ENCODE measurements around the gene SP140L. TPM values are rescaled to one million over a fixed set of nuclear protein-coding genes. Genes with fewer than 3 reads are reported as not detected.
"Not testable (repeated sequence)": the region's sequence is repeated elsewhere in the genome, so short reads cannot be mapped to it uniquely, and the experiment has no call there.

SP140L gene
- polyA plus RNA-seq, 3 donors from 2014 or later: 13.5 to 26.4 (median 14.4) TPM

DNA sequence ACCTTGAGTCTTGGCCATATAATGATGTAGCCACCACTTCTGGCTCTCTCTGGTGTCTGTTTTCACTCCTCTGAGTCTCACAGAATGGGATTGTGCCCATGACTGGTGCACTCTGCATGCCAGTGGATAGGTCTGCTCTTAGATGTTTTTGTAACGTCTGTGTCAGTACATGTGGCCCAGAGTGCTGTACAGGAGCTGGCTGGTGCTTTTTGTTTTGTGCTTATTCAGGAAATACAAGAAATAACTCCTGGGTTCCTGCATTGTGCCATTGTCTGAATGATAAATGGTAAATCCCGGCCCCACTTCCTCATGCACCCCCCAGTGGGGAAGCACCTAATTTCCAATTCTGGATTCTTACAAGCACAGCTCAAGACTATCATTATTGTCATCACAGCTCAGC lies 82.3 kb downstream of the SP140L start:
- peak overlapping the region in 1 of 6 donors; percentile 39 for H3K27ac Mint-ChIP-seq
- peaks cover 5 to 26% (median 11%) of the 10 kb centered on the region in 3 donors for H3K36me3 Mint-ChIP-seq
- DNase-seq; H3K9me3 Mint-ChIP-seq; H3K27me3 Mint-ChIP-seq (ENCODE audit: low read depth in 3 of 3): not testable (repeated sequence)
- H3K4me1 Mint-ChIP-seq: peaks cover 29 to 30% of the 10 kb centered on the region in 2 donors
- peak overlapping the region in 1 of 5 donors; percentile 24 for H3K4me3 Mint-ChIP-seq

DNA sequence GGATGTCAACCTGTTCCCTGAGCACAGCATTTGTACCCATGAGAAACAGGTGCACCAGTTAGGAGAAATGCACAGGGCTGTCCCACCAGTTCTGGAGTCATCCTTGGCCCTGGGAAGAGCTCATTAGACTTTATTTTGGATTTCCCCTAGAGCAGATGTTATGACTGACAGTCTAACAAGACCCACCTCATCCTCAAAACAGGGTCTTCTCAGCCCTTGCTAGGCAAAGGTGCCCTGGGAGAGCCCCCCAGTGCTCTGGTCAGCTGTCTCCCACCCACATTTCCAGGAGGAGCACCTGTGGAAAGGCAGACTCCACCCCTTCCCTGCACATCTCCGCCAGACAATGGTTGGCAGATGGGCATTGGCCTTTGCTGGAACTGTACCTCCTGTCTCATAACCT lies 83.3 kb downstream of the SP140L start:
- Mint-ChIP-seq H3K4me1 (peaks cover 36 to 40% of the 10 kb centered on the region in 2 donors), H3K36me3 (peaks cover 0 to 18% (median 10%) of the 10 kb centered on the region in 3 donors), H3K27me3 (ENCODE audit: low read depth in 3 of 3) (peaks cover 0 to 7% (median 0%) of the 10 kb centered on the region in 3 donors)

GRCh38 chr2:230410861-230411569 lies 84.0 kb downstream of the SP140L start:
- Mint-ChIP-seq H3K36me3 (peaks cover 0 to 13% (median 10%) of the 10 kb centered on the region in 3 donors), H3K9me3 (no peaks in the 10 kb centered on the region), H3K27ac (peak overlapping the region; percentile 95 to 99 (median 98)), H3K27me3 (ENCODE audit: low read depth in 3 of 3) (peaks cover 0 to 7% (median 0%) of the 10 kb centered on the region in 3 donors), H3K4me3 (peak overlapping the region; percentile 97 to 100 (median 99)), H3K4me1 (peaks cover 44 to 47% of the 10 kb centered on the region in 2 donors)
- peak in 2 of 3 donors; percentile 22 to 25 for DNase-seq

More for the DNA sequence above, 83.3 kb downstream of the SP140L start:
- peak overlapping the region in 4 of 5 donors; percentile 26 to 100 (median 100) for H3K4me3 Mint-ChIP-seq
- peak overlapping the region in 4 of 6 donors; percentile 16 to 98 (median 45) for H3K27ac Mint-ChIP-seq
- H3K9me3 Mint-ChIP-seq: no peaks in the 10 kb centered on the region
- DNase-seq: no peak

- Mint-ChIP-seq H3K36me3 (peaks cover 0 to 7% (median 6%) of the 10 kb centered on the region in 3 donors), H3K4me1 (peaks cover 47 to 54% of the 10 kb centered on the region in 2 donors), H3K27ac (peak overlapping the region; percentile 95 to 99 (median 98)), H3K4me3 (peak overlapping the region; percentile 97 to 100 (median 99)), H3K27me3 (ENCODE audit: low read depth in 3 of 3) (peaks cover 0 to 11% (median 0%) of the 10 kb centered on the region in 3 donors), H3K9me3 (no peaks in the 10 kb centered on the region)
- DNase-seq: peak; percentile 69 to 72 (median 72)
Observed at GRCh38 chr2:230411570-230412370, 84.8 kb downstream of the SP140L start.

DNA sequence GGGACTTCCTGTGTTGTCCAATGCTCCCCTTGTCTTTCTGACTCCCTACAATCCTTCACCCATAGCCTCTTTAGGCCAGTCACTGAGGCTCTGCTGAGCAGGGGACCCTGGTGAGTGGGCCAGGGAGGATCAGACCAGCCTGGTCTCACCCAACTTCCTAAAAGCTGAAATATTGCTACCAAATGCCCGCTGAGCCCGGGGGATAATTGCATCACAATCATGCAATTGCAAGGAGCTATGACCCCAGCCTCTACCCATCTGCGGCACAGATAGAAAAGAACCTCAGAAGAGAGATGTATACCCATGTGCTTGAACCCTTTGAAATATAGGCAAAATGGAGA lies 85.3 kb downstream of the SP140L start:
- Mint-ChIP-seq H3K36me3 (peaks cover 0 to 2% (median 2%) of the 10 kb centered on the region in 3 donors), H3K4me3 (peak overlapping the region; percentile 97 to 100 (median 99)), H3K9me3 (no peaks in the 10 kb centered on the region), H3K27me3 (ENCODE audit: low read depth in 3 of 3) (peaks cover 0 to 11% (median 0%) of the 10 kb centered on the region in 3 donors), H3K4me1 (peaks cover 48 to 59% of the 10 kb centered on the region in 2 donors), H3K27ac (peak overlapping the region; percentile 92 to 99 (median 98))
- no peak for DNase-seq

- Mint-ChIP-seq H3K4me3 (peak overlapping the region; percentile 65 to 100 (median 98)), H3K9me3 (no peaks in the 10 kb centered on the region), H3K27ac (peak overlapping the region; percentile 92 to 99 (median 98)), H3K4me1 (peaks cover 53 to 64% of the 10 kb centered on the region in 2 donors), H3K27me3 (ENCODE audit: low read depth in 3 of 3) (peaks cover 0 to 11% (median 0%) of the 10 kb centered on the region in 3 donors), H3K36me3 (no peaks in the 10 kb centered on the region)
- DNase-seq: no peak
Observed at GRCh38 chr2:230412846-230413245, 85.9 kb downstream of the SP140L start.

GRCh38 chr2:230413479-230413878 lies 86.5 kb downstream of the SP140L start:
- H3K27me3 Mint-ChIP-seq (ENCODE audit: low read depth in 3 of 3): peaks cover 0 to 11% (median 0%) of the 10 kb centered on the region in 3 donors
- peak overlapping the region; percentile 27 to 99 (median 48) for H3K4me3 Mint-ChIP-seq
- H3K9me3 Mint-ChIP-seq: no peaks in the 10 kb centered on the region
- peak overlapping the region; percentile 69 to 99 (median 87) for H3K27ac Mint-ChIP-seq
- peaks cover 0 to 4% (median 4%) of the 10 kb centered on the region in 3 donors for H3K36me3 Mint-ChIP-seq
- peaks cover 58 to 70% of the 10 kb centered on the region in 2 donors for H3K4me1 Mint-ChIP-seq
- DNase-seq: no peak

DNA sequence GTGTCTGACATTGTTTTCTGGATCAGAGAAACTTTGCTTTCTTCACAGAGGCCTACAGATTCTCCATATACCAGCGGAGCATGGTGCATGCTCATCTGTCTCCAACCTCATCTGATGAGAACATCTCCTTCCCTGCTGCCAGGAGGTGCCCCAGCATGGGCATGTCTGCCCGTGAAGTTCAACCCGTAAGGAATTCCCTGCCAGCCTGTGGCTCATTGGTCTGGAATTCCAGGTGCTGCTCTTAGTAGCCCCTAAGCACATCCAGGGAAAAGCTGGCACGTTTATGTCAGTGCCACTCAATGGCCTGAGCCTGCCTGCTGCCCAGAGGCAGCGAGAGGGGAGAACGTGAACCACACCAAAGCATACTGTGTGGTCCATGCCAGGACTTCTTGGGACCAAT lies 87.3 kb downstream of the SP140L start:
- no peak for DNase-seq
- H3K4me1 Mint-ChIP-seq: peaks cover 65 to 78% of the 10 kb centered on the region in 2 donors
- peak overlapping the region; percentile 82 to 99 (median 97) for H3K27ac Mint-ChIP-seq
- peaks cover 3 to 11% (median 10%) of the 10 kb centered on the region in 3 donors for H3K36me3 Mint-ChIP-seq
- H3K27me3 Mint-ChIP-seq (ENCODE audit: low read depth in 3 of 3): peaks cover 0 to 11% (median 0%) of the 10 kb centered on the region in 3 donors
- H3K4me3 Mint-ChIP-seq: peak overlapping the region in 4 of 5 donors; percentile 35 to 91 (median 80)
- no peaks in the 10 kb centered on the region for H3K9me3 Mint-ChIP-seq

DNA sequence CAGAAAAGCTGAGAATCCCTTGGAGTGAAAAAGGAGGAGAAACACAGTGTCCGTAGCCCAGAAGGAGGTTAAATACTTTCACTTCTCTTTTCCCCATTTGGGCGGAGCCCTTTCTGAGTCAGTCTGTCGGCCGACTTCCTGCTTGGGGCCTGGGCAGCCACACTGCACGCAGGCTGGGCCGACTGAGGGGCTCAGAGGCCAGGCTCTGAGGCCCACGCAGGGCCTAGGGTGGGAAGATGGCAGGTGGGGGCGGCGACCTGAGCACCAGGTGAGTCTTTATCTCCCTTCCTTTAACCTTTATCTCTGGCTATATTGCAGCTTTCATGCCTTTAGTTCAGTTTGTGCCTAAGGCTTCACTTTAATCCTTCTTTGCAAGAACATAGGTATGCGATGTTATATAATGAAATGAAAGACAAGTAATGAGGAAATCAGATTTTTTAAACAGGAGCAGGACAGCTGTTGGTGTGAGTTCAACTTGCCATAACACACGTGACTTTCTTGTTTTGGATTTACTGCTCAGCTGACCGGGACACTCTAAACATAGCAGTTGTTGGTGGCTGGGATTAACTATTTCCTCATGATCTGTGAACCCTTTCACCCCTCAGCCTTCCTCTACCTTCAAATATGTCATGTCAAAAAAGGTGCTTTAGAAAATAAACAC lies 89.2 kb downstream of the SP140L start, which contains the start of gene SP100:
SP100 (plus strand) TSS at position 141 of the 661 bp plus-strand sequence; CDS start at position 237, 96 bp downstream.
- Mint-ChIP-seq H3K27ac (peak within 1 kb of the TSS; percentile 95 to 99 (median 98)), H3K9me3 (no peaks in the 10 kb centered on the region), H3K27me3 (ENCODE audit: low read depth in 3 of 3) (peaks cover 0 to 11% (median 0%) of the 10 kb centered on the region in 3 donors), H3K36me3 (peaks cover 3 to 18% (median 14%) of the 10 kb centered on the region in 3 donors), H3K4me3 (peak within 1 kb of the TSS; percentile 91 to 96 (median 91)), H3K4me1 (peaks cover 77 to 93% of the 10 kb centered on the region in 2 donors)
- peak; percentile 81 to 85 (median 83) for DNase-seq

DNA sequence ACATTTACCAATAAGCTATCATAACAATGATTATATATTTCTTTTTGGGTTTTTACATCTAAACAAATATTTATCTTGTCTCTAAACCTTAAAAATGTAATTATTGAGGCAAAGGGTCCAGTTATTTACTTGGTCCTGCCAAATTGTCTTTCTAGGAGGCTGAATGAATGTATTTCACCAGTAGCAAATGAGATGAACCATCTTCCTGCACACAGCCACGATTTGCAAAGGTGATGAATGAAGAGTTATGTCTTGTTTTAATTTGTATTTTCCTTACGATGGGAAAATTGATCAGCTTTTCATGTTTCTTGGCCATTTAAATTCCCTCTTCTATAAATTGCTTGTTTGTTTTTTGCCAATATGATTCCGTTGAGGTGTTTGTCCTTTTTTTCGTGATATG lies 90.4 kb downstream of the SP140L start:
- Mint-ChIP-seq H3K27me3 (ENCODE audit: low read depth in 3 of 3) (peaks cover 0 to 7% (median 0%) of the 10 kb centered on the region in 3 donors), H3K36me3 (peaks cover 10 to 29% (median 16%) of the 10 kb centered on the region in 3 donors), H3K4me1 (peaks cover 76 to 95% of the 10 kb centered on the region in 2 donors), H3K27ac (peak overlapping the region; percentile 68 to 99 (median 94)), H3K9me3 (no peaks in the 10 kb centered on the region), H3K4me3 (peak overlapping the region; percentile 91 to 96 (median 91))
- DNase-seq: no peak

DNA sequence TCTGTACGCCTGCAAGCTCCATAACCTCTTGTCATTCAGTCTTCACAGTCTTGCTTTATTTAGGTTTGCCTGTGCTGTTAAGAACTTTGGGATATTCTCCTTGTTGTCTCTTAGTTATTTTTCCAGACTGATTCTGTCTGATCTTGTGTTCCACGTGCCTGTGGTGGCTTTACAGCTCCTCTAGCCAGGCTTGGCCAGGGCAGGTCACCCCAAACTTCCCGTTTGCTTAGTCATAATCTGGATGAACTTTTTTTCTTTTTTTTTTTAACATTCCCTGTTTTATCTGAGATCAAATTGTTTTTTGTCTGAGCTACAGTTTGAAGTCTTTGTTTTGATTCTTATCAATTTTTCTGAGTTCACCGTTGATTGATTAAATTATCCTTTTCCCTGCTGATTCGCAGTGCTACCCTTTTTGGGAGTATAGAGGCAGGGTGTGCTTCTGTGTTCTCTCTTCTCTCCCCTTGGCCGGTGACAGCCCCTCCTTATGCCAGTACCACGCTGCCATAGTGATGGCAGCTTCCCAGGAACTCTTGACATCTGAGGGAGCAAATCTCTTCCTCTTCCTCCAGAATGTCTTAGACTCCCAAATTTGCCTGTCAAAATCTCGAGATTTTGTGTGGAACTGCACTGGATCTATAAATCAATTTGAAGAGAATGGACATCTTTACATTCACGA lies 91.5 kb downstream of the SP140L start:
- Mint-ChIP-seq H3K4me1 (peaks cover 78 to 95% of the 10 kb centered on the region in 2 donors), H3K36me3 (peaks cover 13 to 31% (median 19%) of the 10 kb centered on the region in 3 donors), H3K9me3 (no peaks in the 10 kb centered on the region), H3K4me3 (peak overlapping the region; percentile 91 to 96 (median 91)), H3K27ac (peak overlapping the region; percentile 68 to 99 (median 94)), H3K27me3 (ENCODE audit: low read depth in 3 of 3) (peaks cover 0 to 7% (median 0%) of the 10 kb centered on the region in 3 donors)
- no peak for DNase-seq

GRCh38 chr2:230419181-230419580 lies 92.2 kb downstream of the SP140L start:
- peaks cover 80 to 98% of the 10 kb centered on the region in 2 donors for H3K4me1 Mint-ChIP-seq
- no peaks in the 10 kb centered on the region for H3K9me3 Mint-ChIP-seq
- peak overlapping the region; percentile 27 to 98 (median 64) for H3K27ac Mint-ChIP-seq
- peak overlapping the region; percentile 91 to 96 (median 91) for H3K4me3 Mint-ChIP-seq
- H3K27me3 Mint-ChIP-seq (ENCODE audit: low read depth in 3 of 3): peaks cover 0 to 7% (median 0%) of the 10 kb centered on the region in 3 donors
- no peak for DNase-seq
- peaks cover 16 to 35% (median 22%) of the 10 kb centered on the region in 3 donors for H3K36me3 Mint-ChIP-seq

All from immature natural killer cell (primary cell).